Hematopoietic multipotent progenitor cell treated with erythropoietin and hydrocortisone succinate and interleukin-3 and kit ligand, for 17 days (in vitro differentiated cells): ENCODE data around the gene CBY2.
"Not testable (repeated sequence)": the region's sequence is repeated elsewhere in the genome, so short reads cannot be mapped to it uniquely, and the experiment has no call there.

Experiments used
- DNase-seq: peaks from one replicate; pipeline ENCODE4 v3.0.0-alpha.2; 2015; ENCODE audit warnings: low spot score

Gene CBY2, protein sequence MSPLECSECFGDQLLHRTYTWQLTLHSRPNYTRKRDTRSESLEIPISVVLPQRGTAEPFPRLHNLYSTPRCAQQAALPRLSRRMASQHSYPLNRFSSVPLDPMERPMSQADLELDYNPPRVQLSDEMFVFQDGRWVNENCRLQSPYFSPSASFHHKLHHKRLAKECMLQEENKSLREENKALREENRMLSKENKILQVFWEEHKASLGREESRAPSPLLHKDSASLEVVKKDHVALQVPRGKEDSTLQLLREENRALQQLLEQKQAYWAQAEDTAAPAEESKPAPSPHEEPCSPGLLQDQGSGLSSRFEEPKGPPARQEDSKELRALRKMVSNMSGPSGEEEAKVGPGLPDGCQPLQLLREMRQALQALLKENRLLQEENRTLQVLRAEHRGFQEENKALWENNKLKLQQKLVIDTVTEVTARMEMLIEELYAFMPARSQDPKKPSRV

DNA sequence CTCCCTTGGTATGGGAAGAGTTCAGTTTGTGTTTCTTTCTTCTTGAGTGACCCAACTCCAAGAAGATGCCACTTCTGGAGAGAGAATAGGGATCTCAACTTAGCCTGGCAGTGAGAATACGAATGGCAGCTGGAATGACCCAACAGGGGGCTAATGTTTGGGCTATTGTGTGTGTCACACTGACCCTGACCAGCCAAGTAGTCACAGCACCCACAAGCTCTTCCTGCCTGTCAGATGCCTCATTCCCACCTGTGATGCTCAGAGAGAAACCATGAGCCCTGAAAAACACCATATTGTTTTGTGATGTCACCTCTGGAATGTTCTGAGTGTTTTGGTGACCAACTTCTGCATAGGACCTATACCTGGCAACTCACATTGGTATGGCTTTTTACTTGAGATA is at the start of gene CBY2:
Gene CBY2 (plus strand): TSS at position 233 of the 400 bp plus-strand sequence. CDS start 71 bp downstream, at position 304.
- no peak for DNase-seq

DNA sequence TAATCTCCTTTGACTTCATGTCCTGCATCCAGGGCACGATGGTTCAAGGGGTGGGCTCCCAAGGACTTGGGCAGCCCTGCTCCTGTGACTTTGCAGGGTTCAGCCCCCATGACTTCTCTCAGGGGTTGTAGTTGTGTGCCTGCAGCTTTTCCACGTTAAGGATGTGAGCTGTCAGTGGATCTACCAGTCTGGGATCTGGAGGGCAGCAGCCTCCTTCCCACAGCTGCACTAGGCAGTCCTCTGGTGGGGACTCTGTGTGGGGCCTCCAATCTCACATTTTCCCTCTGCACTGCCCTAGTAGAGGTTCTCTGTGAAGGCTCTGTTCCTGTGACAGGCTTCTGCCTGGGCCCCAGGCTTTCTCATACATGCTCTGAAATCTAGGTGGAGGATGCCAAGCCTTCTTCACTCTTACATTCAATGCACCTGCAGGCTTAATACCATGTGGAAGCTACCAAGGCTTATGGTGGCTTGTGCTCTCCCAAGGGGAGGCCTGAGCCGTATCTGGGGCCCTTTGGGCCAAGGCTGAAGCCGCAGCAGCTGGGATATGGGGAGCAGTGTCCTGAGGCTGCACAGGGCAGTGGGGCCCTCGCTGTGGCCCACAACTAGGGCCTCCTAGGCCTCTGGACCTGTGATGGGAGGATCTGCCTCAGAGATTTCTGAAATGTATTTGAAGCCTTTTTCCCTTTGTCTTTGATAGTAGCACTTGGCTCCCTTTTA is 47.3 kb upstream of the CBY2 start:
- DNase-seq, result no peak

DNA sequence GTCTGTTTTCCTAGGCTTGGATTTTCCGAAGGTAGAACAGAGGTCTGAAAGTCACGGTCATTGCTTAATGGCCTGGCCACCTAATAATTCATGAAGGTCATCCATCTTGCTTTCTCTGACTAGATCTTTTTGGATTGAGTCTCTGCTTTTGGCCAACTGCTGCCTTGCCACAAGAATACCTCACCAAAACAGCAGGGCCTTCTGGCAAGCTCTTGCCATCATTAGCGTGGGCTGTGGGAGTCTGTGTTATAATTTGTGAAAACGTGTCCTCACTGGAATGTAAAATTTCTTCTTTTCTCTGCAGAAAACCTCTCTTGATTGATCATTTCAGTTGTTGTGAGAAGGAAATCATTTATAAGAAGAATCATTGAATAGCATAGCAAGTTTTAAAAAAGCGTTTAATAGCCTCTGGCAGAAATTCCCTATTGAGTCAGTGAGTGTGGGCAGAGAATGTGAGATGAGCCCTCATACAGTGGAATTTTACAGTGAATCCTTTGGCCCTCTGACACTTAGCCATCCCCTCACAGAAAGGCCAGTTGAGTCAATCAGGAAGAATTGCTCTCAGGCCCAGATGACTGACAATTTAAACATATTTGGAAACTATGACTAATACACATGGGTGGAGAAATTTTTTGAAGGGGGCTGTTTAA is 43.4 kb upstream of the CBY2 start:
- DNase-seq, result no peak

DNA sequence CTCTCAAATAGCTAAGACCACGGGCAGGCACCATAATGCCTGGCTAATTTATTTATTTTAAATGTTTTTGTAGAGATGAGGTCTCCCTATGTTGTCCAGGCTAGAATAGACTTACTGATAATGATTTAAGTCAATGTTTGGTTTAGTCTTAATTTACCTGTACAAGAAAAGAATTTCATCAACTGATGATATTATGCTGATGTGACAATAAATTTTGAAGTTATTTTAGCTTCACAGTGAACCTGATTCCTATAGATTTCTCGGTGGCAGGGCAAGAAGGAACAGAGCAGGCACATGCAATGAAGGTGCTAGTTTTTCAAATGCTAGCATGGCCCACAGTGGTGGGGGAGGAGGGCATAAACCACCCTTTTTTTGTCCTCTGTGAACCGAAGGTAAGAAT is 42.6 kb upstream of the CBY2 start:
- no peak for DNase-seq

DNA sequence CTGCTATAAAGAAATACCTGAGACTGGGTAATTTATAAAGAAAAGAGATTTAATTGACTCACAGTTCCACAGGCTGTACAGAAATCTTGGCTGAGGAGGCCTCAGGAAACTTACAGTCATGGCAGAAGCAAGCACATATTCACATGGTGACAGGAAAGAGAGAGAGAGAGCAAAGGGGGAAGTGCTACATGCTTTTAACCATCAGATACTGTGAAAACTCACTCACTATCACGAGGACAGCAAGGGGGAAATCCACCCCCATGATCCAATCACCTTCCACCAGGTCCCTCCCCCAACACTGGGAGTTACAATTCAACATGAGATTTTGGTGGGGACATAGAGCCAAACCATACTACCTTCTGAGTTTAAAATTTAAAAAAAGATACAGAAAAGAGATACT is 41.7 kb upstream of the CBY2 start:
- not testable (repeated sequence) for DNase-seq

DNA sequence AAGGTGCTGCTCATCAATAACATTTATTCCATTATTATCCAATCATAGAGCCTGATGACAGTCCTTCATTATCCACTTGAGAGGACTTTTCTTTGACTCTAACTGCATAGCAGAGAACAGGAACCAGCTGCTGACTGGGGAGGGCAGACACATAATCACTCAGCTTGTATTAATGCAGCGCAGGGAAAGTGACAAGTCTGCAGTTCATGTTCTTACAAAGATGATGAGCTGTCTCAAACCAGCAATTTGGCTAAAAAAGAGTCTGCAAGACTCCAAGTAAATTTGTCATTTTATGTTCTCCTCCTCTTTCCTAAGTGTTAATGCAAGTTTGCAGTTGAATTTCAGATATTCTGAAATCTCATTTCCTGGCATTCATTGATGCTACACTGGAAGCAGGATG is 40.0 kb upstream of the CBY2 start:
- DNase-seq, result no peak

DNA sequence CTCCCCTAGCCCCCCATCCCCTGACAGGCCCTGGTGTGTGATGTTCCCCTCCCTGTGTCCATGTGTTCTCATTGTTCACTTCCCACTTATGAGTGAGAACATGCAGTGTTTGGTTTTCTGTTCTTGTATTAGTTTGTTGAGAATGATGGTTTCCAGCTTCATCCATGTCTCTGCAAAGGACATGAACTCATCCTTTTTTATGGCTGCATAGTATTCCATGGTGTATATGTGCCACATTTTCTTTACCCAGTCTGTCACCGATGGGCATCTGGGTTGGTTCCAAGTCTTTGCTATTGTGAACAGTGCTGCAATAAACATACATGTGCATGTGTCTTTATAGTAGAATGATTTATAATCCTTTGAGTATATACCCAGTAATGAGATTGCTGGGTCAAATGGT is 39.2 kb upstream of the CBY2 start:
- not testable (repeated sequence) for DNase-seq

DNA sequence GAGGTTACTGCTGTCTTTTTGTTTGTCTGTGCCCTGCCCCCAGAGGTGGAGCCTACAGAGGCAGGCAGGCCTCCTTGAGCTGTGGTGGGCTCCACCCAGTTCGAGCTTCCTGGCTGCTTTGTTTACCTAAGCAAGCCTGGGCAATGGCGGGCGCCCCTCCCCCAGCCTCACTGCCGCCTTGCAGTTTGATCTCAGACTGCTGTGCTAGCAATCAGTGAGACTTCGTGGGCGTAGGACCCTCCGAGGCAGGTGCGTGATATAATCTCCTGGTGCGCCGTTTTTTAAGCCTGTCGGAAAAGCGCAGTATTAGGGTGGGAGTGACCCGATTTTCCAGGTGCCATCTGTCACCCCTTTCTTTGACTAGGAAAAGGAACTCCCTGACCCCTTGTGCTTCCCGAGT is 32.5 kb upstream of the CBY2 start:
- not testable (repeated sequence) for DNase-seq

DNA sequence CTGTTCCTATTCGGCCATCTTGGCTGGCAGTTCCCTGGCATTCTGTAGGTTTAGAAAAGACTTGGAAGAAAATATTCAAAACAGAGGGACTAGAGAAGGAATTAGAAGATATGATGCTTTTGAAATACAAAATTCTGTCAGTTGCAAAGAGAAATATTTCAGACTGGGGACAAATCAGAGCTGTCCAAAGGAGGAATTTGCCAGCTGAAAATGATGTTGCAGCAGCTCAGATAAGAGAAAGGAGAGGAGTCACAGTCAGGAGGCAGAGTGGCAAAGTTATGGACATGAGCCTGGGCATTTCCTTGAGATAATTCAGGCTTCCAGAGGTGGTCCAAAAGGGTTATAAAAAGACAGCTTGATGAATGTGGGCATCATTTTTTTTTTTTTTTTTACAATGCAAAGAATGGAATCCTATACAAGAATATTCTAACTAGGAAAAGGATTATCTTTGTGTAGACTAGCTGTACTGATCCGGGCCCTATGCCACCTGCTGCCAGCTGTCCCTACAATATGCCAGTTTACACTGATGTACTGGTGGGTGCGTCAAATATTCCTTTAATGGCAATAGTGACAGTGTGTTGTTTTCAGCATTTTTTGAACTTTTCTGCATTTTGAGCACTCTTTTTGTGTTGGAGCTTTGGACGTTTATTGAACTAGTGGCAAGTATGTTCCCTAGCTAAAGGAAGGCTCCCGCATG is 31.8 kb upstream of the CBY2 start:
- DNase-seq, result no peak

DNA sequence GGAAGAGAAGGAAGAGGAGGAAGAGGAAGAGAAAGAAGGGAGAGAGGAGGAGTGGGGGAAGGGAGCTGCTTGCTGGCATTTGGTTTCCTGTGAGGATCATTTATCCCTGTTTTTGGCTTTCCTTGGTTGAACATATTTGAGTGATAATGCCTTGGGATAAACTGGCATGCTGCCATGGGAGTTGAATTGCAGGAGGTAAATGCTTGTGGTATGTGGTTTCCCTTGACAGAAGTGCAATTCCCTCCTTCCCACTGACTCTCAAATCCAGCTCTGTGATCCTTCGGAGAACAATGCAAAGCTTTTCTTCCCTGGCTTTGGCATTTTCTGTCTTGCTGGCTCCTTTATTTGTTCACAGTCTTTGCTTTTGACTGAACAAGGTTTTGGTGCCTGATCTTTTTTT is 27.2 kb upstream of the CBY2 start:
- no peak for DNase-seq

DNA sequence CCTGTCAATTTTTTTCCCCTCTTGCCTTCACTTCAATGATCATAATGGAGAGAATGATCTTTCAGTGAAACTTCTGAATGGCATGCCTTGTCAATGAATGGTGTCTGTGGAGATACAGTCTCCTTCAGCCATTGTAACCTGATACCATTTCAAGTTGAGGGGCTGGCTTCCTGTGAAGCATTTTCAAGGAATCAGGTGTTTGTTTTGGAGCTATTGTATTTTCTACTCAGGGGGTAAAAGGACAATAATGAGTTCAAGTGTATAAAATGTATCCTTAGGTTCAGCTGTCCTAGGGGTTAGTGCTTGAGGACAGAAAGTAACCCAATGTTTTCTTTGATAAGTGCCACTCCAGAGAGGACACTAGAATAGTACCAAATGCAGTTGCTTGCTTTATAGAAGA is 23.8 kb upstream of the CBY2 start:
- DNase-seq, result no peak

DNA sequence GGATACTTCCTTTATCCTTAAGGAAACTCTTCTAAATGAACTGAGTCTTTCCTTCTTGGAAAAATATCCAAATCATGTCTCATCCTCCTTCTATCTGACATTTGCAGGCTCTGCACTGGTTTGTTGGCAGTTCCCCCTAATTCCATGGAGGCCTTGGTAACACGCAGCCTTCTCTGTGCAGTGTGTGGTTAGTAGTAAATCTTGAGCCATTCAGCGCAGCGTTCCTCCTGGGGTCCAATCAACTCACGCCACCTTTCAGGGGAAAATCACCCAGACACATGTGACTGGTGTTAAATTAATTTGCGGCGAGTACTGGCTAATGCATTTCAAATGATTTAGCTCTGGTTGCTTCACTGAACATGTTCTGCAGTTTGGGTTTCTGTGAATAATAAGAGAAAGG is 21.0 kb upstream of the CBY2 start:
- DNase-seq, result no peak

DNA sequence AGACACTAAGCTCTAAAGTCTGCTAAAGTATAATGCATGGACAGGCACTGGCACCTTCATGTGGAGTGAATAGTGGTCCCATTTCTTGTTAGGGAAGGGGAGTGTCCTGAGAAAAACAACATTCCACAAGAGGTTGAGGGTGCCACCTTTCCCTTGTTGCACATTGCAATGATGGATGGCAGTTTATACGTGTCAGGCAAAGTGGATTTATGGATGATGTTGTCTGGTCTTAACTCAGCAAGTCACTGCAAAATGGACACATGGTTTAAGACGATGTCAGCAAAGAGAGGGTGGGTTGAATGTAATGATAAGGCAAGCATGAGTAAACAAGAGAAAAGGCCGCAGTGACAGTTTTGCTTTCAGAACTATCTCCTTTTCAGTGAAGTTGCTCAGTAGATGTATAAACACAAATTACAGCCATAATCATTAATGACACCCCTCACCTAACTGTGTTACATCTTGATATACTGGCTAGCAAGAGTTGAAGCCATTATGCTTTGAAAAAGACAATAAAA is 19.6 kb upstream of the CBY2 start:
- DNase-seq, result no peak

DNA sequence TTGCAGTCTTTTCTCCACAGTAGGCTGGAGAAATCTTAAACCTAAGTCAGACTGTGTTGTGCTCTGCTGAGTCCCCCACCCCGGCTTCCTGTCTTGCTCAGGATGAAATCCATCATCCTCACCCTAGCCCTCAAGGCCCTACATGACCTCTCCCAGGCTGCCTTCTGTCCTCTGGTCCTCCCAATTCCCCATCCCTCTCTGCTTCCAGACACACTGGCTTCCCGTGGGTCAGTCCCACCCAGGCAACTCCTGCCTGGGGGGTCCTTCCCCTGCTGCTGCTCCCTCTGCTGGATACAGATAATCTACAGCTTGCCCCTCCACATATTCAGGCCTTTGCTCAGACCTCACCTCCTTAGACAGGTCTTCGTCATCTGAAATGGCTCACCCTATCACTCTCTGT is 18.4 kb upstream of the CBY2 start:
- DNase-seq, result no peak

DNA sequence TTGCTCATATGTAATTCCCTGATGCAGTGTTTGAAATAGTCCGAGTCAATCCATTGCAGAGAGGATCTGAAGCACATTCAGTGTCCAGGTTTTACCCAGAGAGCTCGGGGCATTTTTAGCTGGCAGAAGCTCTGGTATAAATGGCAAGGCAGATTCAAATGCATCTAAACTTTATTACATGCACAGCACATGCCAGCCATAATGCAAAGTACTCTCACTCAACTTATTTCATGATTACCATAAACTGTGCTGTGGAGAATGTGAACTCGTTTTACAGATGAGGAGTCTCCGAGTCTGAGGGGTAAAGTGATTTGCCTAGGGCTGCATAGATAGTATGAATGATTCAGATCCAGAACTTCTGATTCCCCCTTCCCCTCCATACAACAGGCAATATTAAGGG is 13.5 kb upstream of the CBY2 start:
- no peak for DNase-seq

DNA sequence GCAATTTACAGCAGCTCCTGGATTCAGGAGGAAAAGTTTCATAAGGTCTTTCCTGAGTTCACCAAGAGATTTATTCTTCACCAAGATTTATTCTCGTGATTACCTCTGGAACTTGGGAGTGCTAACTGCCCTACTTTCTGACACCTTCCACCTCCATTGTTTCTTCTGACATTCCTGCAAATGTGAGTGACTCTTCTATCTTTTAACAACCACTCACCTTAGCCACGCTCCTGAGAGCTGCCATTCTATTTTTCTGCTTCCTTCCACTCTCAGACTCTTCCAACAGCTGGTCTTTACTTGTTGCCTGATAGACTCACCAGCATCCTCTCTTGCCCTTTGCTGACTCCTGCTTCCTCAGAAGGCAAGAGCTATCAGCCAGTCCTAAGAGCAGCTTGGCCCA is 11.5 kb upstream of the CBY2 start:
- DNase-seq, result no peak

DNA sequence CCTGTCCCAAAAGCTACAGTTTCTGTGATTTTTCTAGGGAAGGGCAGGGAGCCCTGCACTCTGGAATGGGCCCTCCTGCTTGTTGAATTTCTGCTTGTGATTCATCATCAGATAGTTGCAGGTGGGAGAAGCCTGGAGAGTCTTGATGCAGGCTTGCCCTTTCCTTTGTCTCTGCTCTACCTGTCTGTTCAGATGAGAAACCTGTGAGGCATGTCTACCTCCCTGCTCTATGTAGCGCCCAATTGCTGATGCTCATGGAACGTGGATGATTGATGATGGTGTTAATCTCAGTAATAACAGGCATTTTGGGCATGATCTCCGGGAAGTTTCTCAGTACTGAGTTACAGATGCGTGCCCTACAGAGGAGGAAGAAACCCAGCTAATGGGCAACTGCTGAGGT is 10.9 kb upstream of the CBY2 start:
- DNase-seq, result no peak

DNA sequence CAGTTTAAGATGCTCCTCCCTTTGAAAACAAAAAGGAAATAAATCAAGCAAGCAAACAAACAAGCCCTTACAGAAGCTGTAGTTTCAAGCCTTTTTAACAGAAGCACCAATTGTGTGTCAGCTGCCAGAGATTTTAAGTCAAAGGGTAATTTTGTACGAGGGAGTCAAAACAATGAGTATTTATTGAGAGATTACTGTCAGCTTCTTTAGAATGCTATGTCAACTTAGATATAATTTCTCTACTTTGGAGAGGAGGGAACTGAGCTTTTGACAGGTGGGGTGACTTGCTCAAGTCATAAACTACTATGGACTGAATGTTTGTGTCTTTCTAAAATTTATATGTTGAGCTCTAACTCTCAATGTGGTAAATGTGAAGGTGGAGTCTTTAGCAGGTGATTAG is 10.5 kb upstream of the CBY2 start:
- no peak for DNase-seq

DNA sequence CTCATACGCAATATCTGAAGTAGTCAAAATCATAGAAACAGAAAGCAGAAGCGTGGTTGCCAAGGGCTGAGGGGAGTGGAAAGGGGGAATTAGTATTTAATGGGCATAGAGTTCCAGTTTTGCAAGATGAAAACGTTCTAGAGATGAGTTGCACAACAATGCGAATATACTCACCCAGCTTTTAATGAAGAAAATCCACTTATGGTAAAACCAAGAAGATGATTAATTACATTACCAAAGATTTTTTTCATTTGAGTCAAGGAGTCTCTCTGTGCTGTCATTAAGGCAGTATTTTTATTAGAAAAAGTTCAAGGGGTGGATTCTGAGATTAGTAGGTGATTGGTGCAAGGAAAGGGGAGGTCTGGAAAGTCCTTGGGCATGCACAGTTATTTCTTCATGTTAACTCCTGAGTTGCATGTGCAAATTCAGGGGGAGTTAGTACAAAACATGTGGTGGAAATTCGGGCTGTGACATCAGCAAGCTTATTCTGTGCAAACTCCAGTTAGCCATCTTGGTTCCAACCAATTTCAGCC is 6.9 kb upstream of the CBY2 start:
- no peak for DNase-seq

DNA sequence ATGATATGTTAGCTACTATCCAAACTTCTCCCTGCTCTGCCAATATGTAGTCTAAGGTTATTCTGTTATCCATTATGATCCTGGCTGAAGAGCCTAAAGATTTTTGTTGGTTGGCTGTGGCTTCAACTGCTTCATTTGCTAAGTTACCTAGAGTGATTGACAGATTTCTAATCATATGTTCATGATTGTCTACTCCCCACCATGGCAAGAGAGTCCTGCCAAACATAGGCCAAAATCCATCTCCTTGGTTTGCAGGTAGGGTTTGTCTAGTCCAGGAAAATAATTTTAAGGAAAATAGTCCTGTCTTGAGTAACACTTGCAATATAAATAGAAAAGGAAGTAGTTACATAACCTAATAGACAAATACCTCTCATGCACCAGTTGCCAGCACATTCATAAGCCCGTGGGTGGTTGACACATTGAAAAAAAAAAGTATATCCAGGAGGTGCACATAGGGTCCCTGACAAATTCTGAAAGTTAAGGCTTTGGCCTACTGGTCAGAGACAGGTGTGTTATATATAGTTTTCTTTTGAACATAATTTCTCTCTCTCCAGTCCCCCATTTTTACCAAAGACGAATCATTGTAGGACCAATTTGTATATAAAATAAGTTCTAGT is 5.4 kb upstream of the CBY2 start:
- no peak for DNase-seq
